MCF 10A (cell line): Measurements from ENCODE around the gene RPS15. TPM values are rescaled to one million over a fixed set of nuclear protein-coding genes. Genes with fewer than 3 reads are reported as not detected.

Experiments
- BruUV-seq: library from RNA; stranded (reverse); fragments of 400-500 nt; replicated peaks from 2 replicates; lab custom pipeline; 2021; lab: Mats Ljungman, UMichigan
- CTCF ChIA-PET: fragments of 300-600 bp; sonication (Branson Sonifier 250); formaldehyde crosslinking; extraction: SDS; loops from one replicate; lab custom pipeline; 2021; ENCODE audit warnings: antibody characterized with exemption, inconsistent platforms; lab: Yijun Ruan, JAX
- POLR2A ChIA-PET: fragments of 300-600, 350-650 bp; sonication (Branson Sonifier 250); formaldehyde crosslinking; extraction: SDS; loops from one replicate; lab custom pipeline; 2020; ENCODE audit warnings: antibody characterized with exemption, inconsistent platforms; lab: Yijun Ruan, JAX
- DNase-seq: peaks from one replicate; pipeline ENCODE4 v3.0.0-alpha.2; 2018; ENCODE audit not compliant: unreplicated experiment
- H3K27ac Mint-ChIP-seq: one replicate; pipeline ENCODE4 v1.8.0; 2022; ENCODE audit warnings: mild to moderate bottlenecking, low read depth, mixed read lengths; ENCODE audit not compliant: unreplicated experiment
- H3K27me3 Mint-ChIP-seq: one replicate; pipeline ENCODE4 v1.8.0; 2022; ENCODE audit warnings: mixed read lengths; ENCODE audit not compliant: insufficient read depth, unreplicated experiment
- H3K36me3 Mint-ChIP-seq: one replicate; pipeline ENCODE4 v1.8.0; 2022; ENCODE audit warnings: mild to moderate bottlenecking, moderate library complexity, mixed read lengths; ENCODE audit not compliant: insufficient read depth, unreplicated experiment
- H3K4me1 Mint-ChIP-seq: one replicate; pipeline ENCODE4 v1.8.0; 2022; ENCODE audit warnings: mixed read lengths; ENCODE audit not compliant: insufficient read depth, unreplicated experiment
- H3K4me3 Mint-ChIP-seq: one replicate; pipeline ENCODE4 v1.8.0; 2022; ENCODE audit warnings: mild to moderate bottlenecking, moderate library complexity, mixed read lengths; ENCODE audit not compliant: unreplicated experiment
- H3K9me3 Mint-ChIP-seq: one replicate; pipeline ENCODE4 v1.8.0; 2022; ENCODE audit warnings: mixed read lengths; ENCODE audit not compliant: unreplicated experiment
- CTCF ChIP-seq: fragments of 200-600 bp; IDR thresholded peaks from one replicate; pipeline ENCODE4 v1.8.0; 2022; ENCODE audit warnings: antibody characterized with exemption, mild to moderate bottlenecking; ENCODE audit not compliant: unreplicated experiment
- intact Hi-C: fragments of 100-400 bp; cut with micrococcal nuclease; formaldehyde crosslinking; loops from 2 replicates; pipeline ENCODE4 v1.14.1; 2022
- total RNA-seq: library from RNA; stranded (reverse); gene quantifications from 2 replicates; pipeline ENCODE4 v1.2.3, GENCODE V29; 2022

RPS15 gene
- total RNA-seq, 1 experiment from 2014 or later: 1,168 TPM

GRCh38 chr19:1412995-1413800 lies 25.0 kb upstream of the RPS15 start:
- Mint-ChIP-seq H3K4me3 (no peak overlapping the region), H3K36me3 (peaks cover 56% of the 10 kb centered on the region), H3K4me1 (peaks cover 40% of the 10 kb centered on the region), H3K27ac (no peak overlapping the region), H3K9me3 (no peaks in the 10 kb centered on the region), H3K27me3 (no peaks in the 10 kb centered on the region)
- no peak for TF ChIP-seq CTCF
- intact Hi-C loops: no loop called here
- BruUV-seq: no TSS peak
- CTCF ChIA-PET: no interaction called here
- POLR2A ChIA-PET: interaction anchor here (0.7 to 1.5 kb wide), 2 partner anchors 40 to 144 kb away, joined by 3 to 5 read pairs; partner anchors contain the start of gene CIRBP
- no peak for DNase-seq

- Mint-ChIP-seq H3K9me3 (no peaks in the 10 kb centered on the region), H3K27me3 (no peaks in the 10 kb centered on the region), H3K4me3 (peak overlapping the region; percentile 57), H3K4me1 (peaks cover 16% of the 10 kb centered on the region), H3K36me3 (peaks cover 71% of the 10 kb centered on the region), H3K27ac (peak overlapping the region; percentile 90)
- BruUV-seq: no TSS peak
- intact Hi-C loops: no loop called here
- CTCF ChIA-PET: interaction anchor here (0.6 to 1.0 kb wide), 3 partner anchors 14 to 235 kb away, joined by 3 to 4 read pairs (median 4); no protein-coding TSS in a partner anchor
- TF ChIP-seq CTCF: no peak
- POLR2A ChIA-PET: interaction anchor here (1.0 to 1.1 kb wide), 2 partner anchors 13 to 16 kb away, joined by 3 to 5 read pairs; no protein-coding TSS in a partner anchor
- DNase-seq: no peak
Measured at GRCh38 chr19:1416014-1416841, 22.0 kb upstream of the RPS15 start.

DNA sequence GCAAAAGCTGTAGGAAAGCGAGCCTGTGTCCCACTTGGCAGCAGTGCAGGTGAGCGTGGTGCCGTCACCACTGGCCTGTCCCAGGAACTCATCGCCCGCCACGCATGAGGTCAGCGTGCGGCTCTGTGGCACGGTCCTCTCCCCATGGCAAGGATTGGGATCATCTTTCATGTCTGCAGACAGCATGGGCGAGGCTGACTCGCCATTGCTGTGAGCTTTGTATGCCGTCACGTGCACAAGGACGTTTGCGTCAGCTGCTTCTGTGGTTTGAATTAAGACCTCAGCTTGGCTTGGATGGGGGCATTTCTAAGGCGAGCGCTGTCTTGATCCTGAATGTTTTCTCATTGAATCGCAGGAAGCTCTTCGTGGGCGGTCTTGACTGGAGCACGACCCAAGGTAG lies 21.1 kb upstream of the RPS15 start:
- CTCF ChIA-PET: interaction anchor here (1.0 to 1.1 kb wide), 2 partner anchors 20 to 27 kb away, joined by 3 to 5 read pairs; no protein-coding TSS in a partner anchor
- no peak for DNase-seq
- no TSS peak for BruUV-seq
- intact Hi-C loops: no loop called here
- Mint-ChIP-seq H3K36me3 (peaks cover 71% of the 10 kb centered on the region), H3K4me3 (no peak overlapping the region), H3K27ac (peak overlapping the region; percentile 30), H3K27me3 (no peaks in the 10 kb centered on the region), H3K4me1 (peaks cover 16% of the 10 kb centered on the region), H3K9me3 (no peaks in the 10 kb centered on the region)
- no peak for TF ChIP-seq CTCF
- POLR2A ChIA-PET: interaction anchor here (0.6 to 2.1 kb wide), 4 partner anchors 12 to 400 kb away, joined by 3 to 5 read pairs (median 4); no protein-coding TSS in a partner anchor
